ENCODE measurements around the gene NELL2. TPM values are rescaled to one million over a fixed set of nuclear protein-coding genes. Genes with fewer than 3 reads are reported as not detected.

The NELL2 gene
- total RNA-seq, 2 donors from 2014 or later = 0.63 to 6.0 TPM

- no peak overlapping the region for H3K4me3 ChIP-seq
- DNase-seq (ENCODE audit: low spot score) (no peak), ATAC-seq (ENCODE audit: insufficient number of reproducible peaks, low FRiP score, low read depth) (no peak)
- H3K27me3 ChIP-seq (replicated peaks; ENCODE audit: insufficient read depth) = no peaks in the 10 kb centered on the region
- no peak for TF ChIP-seq CTCF (IDR thresholded peaks at IDR 0.05)
- H3K27ac ChIP-seq = no peak overlapping the region
- H3K4me1 ChIP-seq (ENCODE audit: control insufficient read depth in 1 of 2, low read depth in 2 of 2) = no peaks in the 10 kb centered on the region
- H3K36me3 ChIP-seq = no peaks in the 10 kb centered on the region
- no peaks in the 10 kb centered on the region for H3K9me3 ChIP-seq
These were observed 283.5 kb downstream of the NELL2 start for GRCh38 chr12:44592626-44593025.

- no peak overlapping the region for H3K4me3 ChIP-seq
- ATAC-seq (ENCODE audit: insufficient number of reproducible peaks, low FRiP score, low read depth) = no peak
- no peak overlapping the region for H3K27ac ChIP-seq
- H3K36me3 ChIP-seq = no peaks in the 10 kb centered on the region
- no peaks in the 10 kb centered on the region for H3K9me3 ChIP-seq
- TF ChIP-seq CTCF (IDR thresholded peaks at IDR 0.05) = no peak
- H3K27me3 ChIP-seq (replicated peaks; ENCODE audit: insufficient read depth) = no peaks in the 10 kb centered on the region
- DNase-seq (ENCODE audit: low spot score) = no peak
- no peaks in the 10 kb centered on the region for H3K4me1 ChIP-seq (ENCODE audit: control insufficient read depth in 1 of 2, low read depth in 2 of 2)
These were observed 286.4 kb downstream of the NELL2 start for GRCh38 chr12:44589697-44590096.

- no peak for TF ChIP-seq CTCF (IDR thresholded peaks at IDR 0.05)
- no peaks in the 10 kb centered on the region for H3K4me1 ChIP-seq (ENCODE audit: control insufficient read depth in 1 of 2, low read depth in 2 of 2)
- H3K27me3 ChIP-seq (replicated peaks; ENCODE audit: insufficient read depth) = no peaks in the 10 kb centered on the region
- no peak overlapping the region for H3K27ac ChIP-seq
- ATAC-seq (ENCODE audit: insufficient number of reproducible peaks, low FRiP score, low read depth) = no peak
- H3K9me3 ChIP-seq = no peaks in the 10 kb centered on the region
- no peaks in the 10 kb centered on the region for H3K36me3 ChIP-seq
- no peak overlapping the region for H3K4me3 ChIP-seq
- DNase-seq (ENCODE audit: low spot score) = no peak
These were observed 287.5 kb downstream of the NELL2 start for GRCh38 chr12:44588651-44589050.

- H3K4me1 ChIP-seq (ENCODE audit: control insufficient read depth in 1 of 2, low read depth in 2 of 2) = no peaks in the 10 kb centered on the region
- no peak overlapping the region for H3K4me3 ChIP-seq
- no peaks in the 10 kb centered on the region for H3K36me3 ChIP-seq
- no peaks in the 10 kb centered on the region for H3K27me3 ChIP-seq (replicated peaks; ENCODE audit: insufficient read depth)
- H3K27ac ChIP-seq = no peak overlapping the region
- no peak for DNase-seq (ENCODE audit: low spot score)
- no peak for TF ChIP-seq CTCF (IDR thresholded peaks at IDR 0.05)
- ATAC-seq (ENCODE audit: insufficient number of reproducible peaks, low FRiP score, low read depth) = no peak
- no peaks in the 10 kb centered on the region for H3K9me3 ChIP-seq
These were observed 291.5 kb downstream of the NELL2 start for GRCh38 chr12:44584625-44585024.

- DNase-seq (ENCODE audit: low spot score) (no peak), ATAC-seq (ENCODE audit: insufficient number of reproducible peaks, low FRiP score, low read depth) (no peak)
- no peaks in the 10 kb centered on the region for H3K4me1 ChIP-seq (ENCODE audit: control insufficient read depth in 1 of 2, low read depth in 2 of 2)
- TF ChIP-seq CTCF (IDR thresholded peaks at IDR 0.05) = no peak
- H3K27me3 ChIP-seq (replicated peaks; ENCODE audit: insufficient read depth) = no peaks in the 10 kb centered on the region
- H3K4me3 ChIP-seq = no peak overlapping the region
- H3K36me3 ChIP-seq = no peaks in the 10 kb centered on the region
- H3K9me3 ChIP-seq = no peaks in the 10 kb centered on the region
- H3K27ac ChIP-seq = no peak overlapping the region
These were observed 293.6 kb downstream of the NELL2 start for GRCh38 chr12:44582521-44582920.
